HepG2 (cell line): ENCODE results near the gene GPR62. TPM values are rescaled to one million over a fixed set of nuclear protein-coding genes. Genes with fewer than 3 reads are reported as not detected.

ENCODE experiments used
- ATF3 ChIP-seq: sonication (generic); formaldehyde crosslinking; IDR thresholded peaks from 2 replicates; pipeline ENCODE4 v1.4.0; 2020; ENCODE audit warnings: missing genetic modification reagents
- CTCF ChIP-seq: sonication (generic); formaldehyde crosslinking; IDR thresholded peaks from 2 replicates; pipeline ENCODE4 v1.5.0; 2020; ENCODE audit warnings: mild to moderate bottlenecking, missing genetic modification reagents, moderate library complexity
- GATAD2A ChIP-seq: IDR thresholded peaks from 2 replicates; pipeline ENCODE4 v1.6.1; 2016
- HIVEP1 ChIP-seq: sonication (generic); formaldehyde crosslinking; IDR thresholded peaks from 2 replicates; pipeline ENCODE4 v1.4.0; 2020; ENCODE audit warnings: mild to moderate bottlenecking, missing genetic modification reagents
- PHB2 ChIP-seq: fragments of 450-650 bp; IDR thresholded peaks from 2 replicates; pipeline ENCODE4 v1.6.1; 2018; ENCODE audit not compliant: partially characterized antibody
- REPIN1 ChIP-seq: sonication (generic); formaldehyde crosslinking; IDR thresholded peaks from 2 replicates; pipeline ENCODE4 v1.8.0; 2022; ENCODE audit warnings: missing genetic modification reagents, low read depth, mild to moderate bottlenecking, borderline replicate concordance
- SP4 ChIP-seq: sonication (generic); formaldehyde crosslinking; IDR thresholded peaks from 2 replicates; pipeline ENCODE4 v1.8.1; 2023; ENCODE audit warnings: mild to moderate bottlenecking, missing genetic modification reagents
- TSC22D2 ChIP-seq: sonication (generic); formaldehyde crosslinking; IDR thresholded peaks from 2 replicates; pipeline ENCODE4 v1.5.1; 2020; ENCODE audit warnings: missing genetic modification reagents, mild to moderate bottlenecking, borderline replicate concordance
- ZFP36L2 ChIP-seq: sonication (generic); formaldehyde crosslinking; IDR thresholded peaks from 2 replicates; pipeline ENCODE4 v1.4.0; 2020; ENCODE audit warnings: missing genetic modification reagents
- ZNF142 ChIP-seq: sonication (generic); formaldehyde crosslinking; IDR thresholded peaks from 2 replicates; pipeline ENCODE4 v1.4.0; 2020; ENCODE audit warnings: missing genetic modification reagents
- ZNF20 ChIP-seq: sonication (generic); formaldehyde crosslinking; IDR thresholded peaks from 2 replicates; pipeline ENCODE4 v1.4.0; 2020; ENCODE audit warnings: mild to moderate bottlenecking, moderate library complexity, missing genetic modification reagents
- ZNF264 ChIP-seq: sonication (generic); formaldehyde crosslinking; IDR thresholded peaks from 2 replicates; pipeline ENCODE4 v1.4.0; 2020; ENCODE audit warnings: missing genetic modification reagents
- ZNF276 ChIP-seq: sonication (generic); formaldehyde crosslinking; IDR thresholded peaks from 2 replicates; pipeline ENCODE4 v1.4.0; 2020; ENCODE audit warnings: mild to moderate bottlenecking, low read depth, missing genetic modification reagents
- ZNF350 ChIP-seq: sonication (generic); formaldehyde crosslinking; IDR thresholded peaks from 2 replicates; pipeline ENCODE4 v1.4.0; 2020; ENCODE audit warnings: mild to moderate bottlenecking, low read depth, missing genetic modification reagents, borderline replicate concordance
- ZNF562 ChIP-seq: sonication (generic); formaldehyde crosslinking; IDR thresholded peaks from 2 replicates; pipeline ENCODE4 v1.8.0; 2022; ENCODE audit warnings: missing genetic modification reagents, borderline replicate concordance
- ZNF747 ChIP-seq: sonication (generic); formaldehyde crosslinking; IDR thresholded peaks from 2 replicates; pipeline ENCODE4 v1.8.1; 2023; ENCODE audit warnings: missing genetic modification reagents, mild to moderate bottlenecking, borderline replicate concordance
- ZUFSP ChIP-seq: sonication (generic); formaldehyde crosslinking; IDR thresholded peaks from 2 replicates; pipeline ENCODE4 v1.9.0; 2021; ENCODE audit warnings: missing genetic modification reagents, mild to moderate bottlenecking, borderline replicate concordance
- polyA plus RNA-seq, 8 experiments: library from polyadenylated mRNA; depleted of rRNA in 3 of 8; stranded (reverse) in 7 of 8; unstranded in 1 of 8; fragments of >200 nt; fragmentation: Illumina TruSeq in 4 of 8; extraction: Trizol in 4 of 8; gene quantifications; 2 replicates each; pipeline versions ENCODE4 v1.2.1 to v1.2.3, GENCODE V29; 2011 to 2016; ENCODE audit warnings: low read depth in 4 of 8, missing spikeins in 1 of 8, mixed read lengths in 1 of 8; ENCODE audit not compliant: insufficient read depth in 1 of 8
- total RNA-seq, 5 experiments: library from RNA; depleted of rRNA; stranded (reverse); fragments of >200 nt; fragmentation: Illumina TruSeq; extraction: Trizol; gene quantifications; 2 replicates each; pipeline ENCODE4 v1.2.3, GENCODE V29; 2016; ENCODE audit warnings: low read depth in 1 of 5

Gene GPR62
- total and polyA plus RNA-seq, 2 of the 13 experiments (the other 11 are each of a cell fraction or from before 2014, with no cell fraction given): not detected

GRCh38 chr3:52001443-52001974 lies 46.3 kb downstream of the GPR62 start (continued):
- TF ChIP-seq PHB2: no peak
- no peak for TF ChIP-seq ZFP36L2
- TF ChIP-seq GATAD2A: peak; percentile 65; the same call in 1 of the 2 replicates
- TF ChIP-seq SP4 (CRISPR knock-in tag): peak; percentile 56; the same call in 1 of the 2 replicates
- no peak for TF ChIP-seq ZNF142 (CRISPR knock-in tag)
- no peak for TF ChIP-seq ZNF350
- TF ChIP-seq ZNF562: no peak
- no peak for TF ChIP-seq ZNF20
- TF ChIP-seq CTCF (CRISPR knock-in tag): peak; percentile 99
- no peak for TF ChIP-seq ZNF747 (CRISPR knock-in tag)
- no peak for TF ChIP-seq HIVEP1
- 0 out of 2 replicates have a peak, but pooled peaks have one; percentile 58 for TF ChIP-seq ZNF276 (CRISPR knock-in tag)
- no peak for TF ChIP-seq ZUFSP (CRISPR knock-in tag)
- no peak for TF ChIP-seq TSC22D2 (CRISPR knock-in tag)
- 0 out of 2 replicates have a peak, but pooled peaks have one; percentile 16 for TF ChIP-seq ATF3 (CRISPR knock-in tag)
- no peak for TF ChIP-seq ZNF264 (CRISPR knock-in tag)
- TF ChIP-seq REPIN1 (CRISPR knock-in tag): peak; percentile 54; the same call in 1 of the 2 replicates
